ENCODE results near the gene MIGA1.
"Not testable (repeated sequence)": the region's sequence is repeated elsewhere in the genome, so short reads cannot be mapped to it uniquely, and the experiment has no call there.

The MIGA1 gene

DNA sequence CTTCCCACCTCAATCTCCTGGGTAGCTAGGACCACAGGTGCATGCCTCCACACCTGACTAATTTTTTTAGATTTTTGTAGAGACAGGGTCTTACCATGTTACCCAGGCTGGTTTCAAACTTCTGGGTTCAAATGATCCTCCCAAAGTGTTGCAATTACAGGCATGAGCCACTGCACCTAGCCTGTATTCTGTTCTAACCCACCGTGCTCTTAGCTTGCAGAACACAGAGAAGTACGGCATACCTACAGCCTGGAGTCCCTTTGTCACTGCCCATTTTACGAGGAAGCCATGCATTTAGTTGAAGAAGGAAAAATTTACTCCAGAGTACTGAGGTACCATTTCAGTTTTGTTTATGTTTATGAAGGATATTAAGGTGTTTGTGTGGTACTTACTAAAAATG is 79.3 kb downstream of the MIGA1 start:
- DNase-seq = no peak

DNA sequence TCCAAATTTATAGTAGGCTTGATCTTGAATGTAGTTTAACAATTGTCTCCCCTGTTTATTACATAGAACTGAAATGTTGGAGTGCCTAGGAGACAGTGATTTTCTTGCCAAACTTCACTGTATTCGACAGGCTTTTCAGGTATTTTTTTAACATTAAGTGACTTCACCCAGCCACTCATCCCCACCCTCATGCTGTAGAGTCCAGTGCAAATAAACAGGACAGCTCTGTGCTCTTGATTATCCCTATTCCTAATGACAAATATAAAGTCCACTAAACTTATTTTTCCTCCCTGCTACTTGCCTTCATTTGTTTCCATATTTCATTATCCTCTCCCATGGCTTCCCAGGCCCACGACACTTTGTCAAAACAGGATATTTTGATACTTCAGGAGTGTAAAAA is 79.8 kb downstream of the MIGA1 start:
- no peak for DNase-seq

DNA sequence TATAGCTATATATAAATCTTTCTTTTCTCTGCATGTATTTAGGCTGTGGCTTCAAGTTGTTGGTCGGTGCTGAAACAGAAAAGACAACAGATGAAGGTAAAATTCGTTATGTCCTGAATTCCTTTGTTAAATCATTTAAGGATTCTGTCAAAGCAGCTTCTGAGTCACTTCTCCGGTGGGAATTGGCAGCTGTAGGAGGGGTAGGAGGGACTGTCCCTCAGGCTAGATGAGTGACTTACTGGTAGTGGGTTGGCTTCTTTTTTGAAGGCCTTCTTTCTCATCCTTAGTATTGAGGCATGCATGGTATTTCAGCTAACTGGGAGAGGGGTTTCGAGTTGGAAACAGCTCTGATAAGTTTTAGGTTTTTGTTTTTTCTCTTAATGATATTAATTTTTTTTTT is 86.8 kb downstream of the MIGA1 start:
- no peak for DNase-seq

DNA sequence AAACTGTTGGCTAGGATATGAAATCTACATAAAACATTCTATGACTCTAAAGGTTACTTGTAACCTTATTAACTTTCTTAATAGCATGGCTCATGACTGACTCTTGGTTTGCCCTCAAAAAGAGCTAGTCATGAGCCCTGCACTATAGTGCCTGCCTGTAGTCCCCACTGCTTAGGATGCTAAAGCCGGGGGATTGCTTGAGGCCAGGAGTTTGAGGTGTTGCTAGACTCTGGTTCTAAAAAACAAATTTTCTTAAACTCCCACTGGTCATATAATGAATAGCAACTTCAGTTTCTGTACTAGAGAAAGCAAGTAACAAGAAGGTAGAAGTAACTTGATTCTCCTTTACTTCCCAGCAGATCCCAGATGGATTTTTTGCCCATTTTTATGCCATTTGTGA is 93.2 kb downstream of the MIGA1 start:
- DNase-seq = no peak

- DNase-seq = no peak
Observed at GRCh38 chr1:77873461-77873860, 94.0 kb downstream of the MIGA1 start.

- no peak for DNase-seq
Observed at GRCh38 chr1:77874804-77875445, 95.5 kb downstream of the MIGA1 start.

GRCh38 chr1:77876884-77877283 is 97.4 kb downstream of the MIGA1 start:
- no peak for DNase-seq

DNA sequence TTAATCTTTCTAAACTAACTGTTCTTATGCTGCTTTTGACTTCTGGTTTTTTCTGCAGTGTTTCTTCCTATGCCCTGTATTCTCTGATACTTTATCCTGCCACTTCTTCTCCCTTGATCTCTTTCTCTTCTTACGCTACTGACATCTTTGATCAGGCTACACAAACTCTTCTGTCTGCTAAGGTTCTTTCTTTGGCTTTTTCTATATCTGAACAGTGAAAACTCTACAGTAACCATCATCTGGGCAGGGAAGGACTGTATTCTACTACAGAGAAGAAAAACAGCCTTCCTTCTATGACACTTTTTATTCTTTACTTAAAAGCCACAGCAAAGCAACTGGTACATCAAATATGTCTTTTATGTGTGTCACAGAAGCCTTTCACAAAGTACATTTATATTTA is 101.6 kb downstream of the MIGA1 start:
- DNase-seq = no peak

- DNase-seq = no peak
Observed at GRCh38 chr1:77882411-77882810, 103.0 kb downstream of the MIGA1 start.

GRCh38 chr1:77888081-77888780 is 108.8 kb downstream of the MIGA1 start, which contains the start of gene NEXN:
Gene NEXN, plus strand, starts transcription at chr1:77888624. Its CDS starts 27,483 bp downstream, at chr1:77916107.
- DNase-seq = no peak

DNA sequence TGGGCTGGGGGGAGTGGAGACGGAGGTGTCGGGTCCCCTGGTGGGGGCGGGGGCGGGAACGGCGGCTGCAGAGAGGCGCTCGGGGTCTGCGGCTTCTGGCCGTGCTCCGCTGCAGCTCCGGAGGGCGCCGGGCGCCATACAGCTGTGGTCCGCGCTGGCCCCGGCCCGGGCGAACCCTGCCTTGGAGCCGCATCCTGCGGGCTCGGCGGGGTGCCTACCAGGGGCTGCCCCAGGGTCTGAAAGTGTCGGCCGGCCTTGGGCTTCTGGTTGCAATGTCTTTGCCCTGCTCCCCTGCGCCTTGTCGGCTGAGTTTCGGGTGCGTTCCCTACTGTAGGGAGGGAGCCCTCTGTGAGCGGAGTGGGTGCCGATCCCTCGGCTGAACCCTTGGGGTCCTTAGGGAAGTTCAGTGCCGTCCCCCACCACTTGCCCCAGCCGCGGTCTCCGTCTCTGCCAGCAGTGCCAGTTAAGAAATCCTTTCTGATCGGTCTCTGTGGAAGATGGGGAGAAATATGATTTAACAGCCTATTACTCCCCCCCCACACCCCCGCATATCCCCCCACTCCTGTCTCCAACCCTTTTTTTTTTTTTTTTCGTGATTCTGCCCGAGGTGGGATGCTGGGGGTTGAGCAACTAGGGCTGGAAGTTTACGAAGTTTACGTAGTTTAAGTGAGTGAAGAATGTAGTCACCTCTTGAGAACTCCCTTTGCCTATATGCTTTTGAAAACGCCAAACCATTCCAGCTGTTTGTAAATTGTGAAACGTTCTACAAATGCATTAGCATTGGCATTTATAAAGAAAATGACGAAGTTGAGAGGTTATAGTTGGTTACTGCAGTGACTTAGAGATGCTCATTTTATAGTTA is 109.6 kb downstream of the MIGA1 start:
- DNase-seq = no peak

DNA sequence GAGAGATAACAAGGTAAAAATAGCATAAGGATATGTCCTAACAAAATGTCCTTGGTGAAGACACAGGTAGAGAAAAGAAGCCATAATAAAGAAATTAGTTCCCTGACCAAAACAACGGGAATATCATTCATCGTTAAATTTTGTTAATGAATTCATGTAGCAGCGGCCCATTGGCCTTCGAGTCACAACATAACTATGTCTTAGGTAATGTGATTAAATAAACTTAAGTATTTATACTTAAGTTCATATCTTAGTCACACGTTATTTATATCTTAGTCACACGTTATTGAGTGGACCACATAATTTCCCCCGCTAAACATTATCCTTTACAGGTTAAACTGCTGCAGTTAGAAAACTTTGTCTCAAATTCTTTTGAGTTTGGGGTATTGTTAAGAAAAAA is 110.2 kb downstream of the MIGA1 start:
- no peak for DNase-seq

DNA sequence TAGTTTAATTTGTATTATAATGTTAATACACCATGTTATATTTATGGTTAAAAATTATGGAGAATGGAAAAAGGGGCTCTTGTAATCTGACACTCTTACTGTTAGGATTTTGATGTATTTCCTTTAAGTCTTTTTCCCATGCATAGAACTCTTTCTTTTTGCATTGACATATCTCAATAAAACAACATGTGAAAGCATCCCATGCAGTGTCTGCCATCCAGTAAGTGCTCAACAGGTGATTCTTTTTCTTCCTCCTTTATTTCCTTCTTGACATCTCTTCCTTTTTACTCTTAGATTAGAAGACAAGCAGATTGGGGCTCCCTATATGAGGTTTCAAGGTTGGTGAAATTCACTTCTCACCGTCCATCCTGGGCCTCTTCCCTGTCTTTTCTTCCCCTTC is 111.8 kb downstream of the MIGA1 start:
- no peak for DNase-seq

- no peak for DNase-seq
Observed at GRCh38 chr1:77899647-77900320, 120.3 kb downstream of the MIGA1 start.

GRCh38 chr1:77900687-77901293 is 121.3 kb downstream of the MIGA1 start:
- no peak for DNase-seq

GRCh38 chr1:77905603-77906002 is 126.2 kb downstream of the MIGA1 start:
- DNase-seq = no peak

- DNase-seq = no peak
Observed at GRCh38 chr1:77906019-77906545, 126.6 kb downstream of the MIGA1 start.

GRCh38 chr1:77906624-77907023 is 127.2 kb downstream of the MIGA1 start:
- DNase-seq = no peak

DNA sequence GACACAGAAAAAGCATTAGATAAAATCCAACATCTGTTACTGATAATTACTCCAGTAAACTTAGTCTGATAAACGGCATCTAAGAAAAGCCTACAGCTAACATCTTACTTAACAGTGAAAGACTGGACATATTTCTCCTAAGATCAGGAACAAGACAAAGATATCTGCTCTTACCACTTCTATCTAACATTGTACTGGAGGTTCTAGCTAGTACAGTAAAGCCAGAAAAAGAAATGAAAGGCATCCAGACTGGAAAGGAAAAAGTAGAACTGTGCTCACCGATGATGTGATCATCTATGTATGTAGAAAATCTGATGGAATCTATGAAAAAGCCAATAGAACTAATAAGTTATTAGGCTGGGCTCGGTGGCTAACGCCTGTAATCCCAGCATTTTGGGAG is 130.7 kb downstream of the MIGA1 start:
- no peak for DNase-seq

DNA sequence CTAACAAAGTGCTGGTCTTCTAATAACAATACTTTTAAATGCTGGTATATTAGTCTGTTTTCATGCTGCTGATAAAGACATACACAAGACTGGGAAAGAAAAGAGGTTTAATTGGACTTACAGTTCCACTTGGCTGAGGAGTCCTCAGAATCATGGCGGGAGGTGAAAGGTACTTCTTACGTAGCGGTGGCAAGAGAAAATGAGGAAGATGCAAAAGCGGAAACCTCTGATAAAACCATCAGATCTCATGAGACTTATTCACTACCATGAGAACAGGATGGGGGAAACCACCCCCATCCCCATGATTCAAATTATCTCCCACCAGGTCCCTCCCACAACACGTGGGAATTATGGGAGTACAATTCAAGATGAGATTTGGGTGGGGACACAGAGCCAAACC is 139.5 kb downstream of the MIGA1 start:
- DNase-seq = not testable (repeated sequence)

- no peak for DNase-seq
Observed at GRCh38 chr1:77925518-77925917, 146.1 kb downstream of the MIGA1 start.

GRCh38 chr1:77925956-77926355 is 146.5 kb downstream of the MIGA1 start:
- DNase-seq = no peak

All from inflammatory macrophage treated with lipopolysaccharide for 1 hour (primary cell).